Heart left ventricle (tissue), 16 donors: ENCODE results near the gene SLC16A10. TPM values are rescaled to one million over a fixed set of nuclear protein-coding genes. Genes with fewer than 3 reads are reported as not detected.

Experiments used
- ATAC-seq, 4 donors: fragments of 200-7000 bp; cut with Tn5 transposase; one replicate each; pipeline ENCODE4 v1.9.1; 2020 to 2022; ENCODE audit warnings: moderate library complexity in 4 of 4, mild to moderate bottlenecking in 3 of 4, moderate number of reproducible peaks in 1 of 4
- DNase-seq, 5 donors: peaks; one replicate each; pipeline ENCODE4 v3.0.0-alpha.2; 2020
- H3K27ac ChIP-seq, 12 donors: fragments of 200-600 bp; sonication (generic) in 4 of 12; one replicate each; pipeline versions ENCODE4 v1.5.0 to v1.8.0; 2016 to 2022; ENCODE audit warnings: mild to moderate bottlenecking in 2 of 12
- H3K27me3 ChIP-seq, 9 donors: fragments of 200-600 bp; sonication (generic) in 2 of 9; one replicate each; pipeline versions ENCODE4 v1.5.1 to v1.8.0; 2016 to 2022; ENCODE audit warnings: mild to moderate bottlenecking in 3 of 9
- H3K36me3 ChIP-seq, 9 donors: fragments of 200-600 bp; sonication (generic) in 2 of 9; one replicate each; pipeline versions ENCODE4 v1.5.0 to v1.8.0; 2018 to 2022; ENCODE audit warnings: mild to moderate bottlenecking in 2 of 9
- H3K4me1 ChIP-seq, 12 donors: fragments of 200-600 bp; sonication (generic) in 4 of 12; one replicate each; pipeline versions ENCODE4 v1.5.0 to v1.8.0; 2016 to 2022; ENCODE audit warnings: mild to moderate bottlenecking in 3 of 12
- H3K4me3 ChIP-seq, 12 donors: fragments of 200-600 bp; sonication (generic) in 4 of 12; one replicate each; pipeline versions ENCODE4 v1.5.0 to v1.8.0; 2017 to 2022; ENCODE audit warnings: mild to moderate bottlenecking in 9 of 12, moderate library complexity in 4 of 12
- H3K9me3 ChIP-seq, 12 donors: fragments of 200-600 bp; sonication (generic) in 4 of 12; one replicate each; pipeline versions ENCODE4 v1.5.0 to v1.8.0; 2016 to 2022; ENCODE audit warnings: mild to moderate bottlenecking in 1 of 12
- POLR2A ChIP-seq, 2 donors: fragments of 450-650 bp; IDR thresholded peaks; one replicate each; pipeline ENCODE4 v1.6.1; 2017; ENCODE audit warnings: antibody characterized with exemption in 2 of 2, mild to moderate bottlenecking in 2 of 2, moderate library complexity in 2 of 2
- WGBS, 4 donors: extraction: QIAGEN DNeasy Blood & Tissue Kit in 2 of 4; methylation state at CpG; one replicate each; pipeline versions ENCODE4 v1.1.5 to v1.1.7; 2013 to 2018; 5-methylcytosine and 5-hydroxymethylcytosine counted together
- intact Hi-C, 10 donors: fragments of 100-400 bp; cut with DNase I; formaldehyde crosslinking; loops; one replicate each; pipeline versions ENCODE4 v1.11.1 to v1.14.2; 2022
- polyA plus RNA-seq, 2 donors: library from polyadenylated mRNA; stranded (reverse); fragments of 200-250 nt; gene quantifications; one replicate each; pipeline ENCODE4 v1.2.3, GENCODE V29; 2013
- total RNA-seq, 9 donors: library from RNA; depleted of rRNA in 2 of 9; stranded (reverse); fragments of >200 nt in 2 of 9; fragmentation: NEBNext Ultra II Directional in 3 of 9; extraction: Animal tissue kit (Norgen Biotek cat#: 25700) in 3 of 9; gene quantifications; one replicate each; pipeline versions ENCODE4 v1.1.0 to v1.2.4, GENCODE V29; 2016 to 2023
- TF ChIP-seq, protein P1 (sequence below), 12 donors: fragments of 200-600 bp; sonication (generic) in 4 of 12; IDR thresholded peaks; one replicate each; pipeline versions ENCODE4 v1.5.0 to v1.8.0; 2018 to 2022; ENCODE audit warnings: antibody characterized with exemption in 12 of 12, mild to moderate bottlenecking in 5 of 12
- donor health status: ischemic (EF 13 %, LVEDD 7.1; RV severe dilation, severe dysfunction).
- donor health status: healthy with polysubstance abuse.
- donor health status: DM: no; HTN: yes; CAD: no.
- donor health status: DM: no; HTN: no; CAD: no.
- donor health status: ischemic (EF 25% LVEDD 6.9; RV normal size, moderate dysfunction).
- donor health status: ischemic (EF 25% LVEDD 5.7; RV mildly dilated, moderate dysfunction).
- donor health status: healthy.
- donor health status: DM: yes; HTN: yes; CAD: no.
- donor health status: ischemic (EF 35%, LVEDD 5.7; RV mildly dilated, moderate dysfunction).
- donor health status: nonischemic (EF 11% LVEDD 7.7; RV severe dilation, severe dysfunction).
- donor health status: DM: yes; HTN: yes; CAD: no.
- donor health status: PGD.
- donor health status: ischemic (EF 29% LVEDD 5.4; RV normal size, mild dysfunction).
- donor health status: nonischemic (EF 23%, LVEDD 6.1; RV moderate dilation, normal function).

Gene SLC16A10
- total and polyA plus RNA-seq, 11 donors, result 1.9 to 16.7 (median 6.6) TPM

GRCh38 chr6:111069382-111070104, 17.8 kb upstream of the SLC16A10 start:
- H3K4me3 ChIP-seq, result no peak overlapping the region
- no peaks in the 10 kb centered on the region for H3K36me3 ChIP-seq
- H3K4me1 ChIP-seq, result no peaks in the 10 kb centered on the region
- 80 to 91% (median 86%) methylated on average over 3 of the region's 3 CpGs for WGBS, 4 donors
- H3K9me3 ChIP-seq, result peaks cover 0 to 1% (median 0%) of the 10 kb centered on the region in 12 donors
- DNase-seq, result no peak
- TF ChIP-seq, protein P1, sequence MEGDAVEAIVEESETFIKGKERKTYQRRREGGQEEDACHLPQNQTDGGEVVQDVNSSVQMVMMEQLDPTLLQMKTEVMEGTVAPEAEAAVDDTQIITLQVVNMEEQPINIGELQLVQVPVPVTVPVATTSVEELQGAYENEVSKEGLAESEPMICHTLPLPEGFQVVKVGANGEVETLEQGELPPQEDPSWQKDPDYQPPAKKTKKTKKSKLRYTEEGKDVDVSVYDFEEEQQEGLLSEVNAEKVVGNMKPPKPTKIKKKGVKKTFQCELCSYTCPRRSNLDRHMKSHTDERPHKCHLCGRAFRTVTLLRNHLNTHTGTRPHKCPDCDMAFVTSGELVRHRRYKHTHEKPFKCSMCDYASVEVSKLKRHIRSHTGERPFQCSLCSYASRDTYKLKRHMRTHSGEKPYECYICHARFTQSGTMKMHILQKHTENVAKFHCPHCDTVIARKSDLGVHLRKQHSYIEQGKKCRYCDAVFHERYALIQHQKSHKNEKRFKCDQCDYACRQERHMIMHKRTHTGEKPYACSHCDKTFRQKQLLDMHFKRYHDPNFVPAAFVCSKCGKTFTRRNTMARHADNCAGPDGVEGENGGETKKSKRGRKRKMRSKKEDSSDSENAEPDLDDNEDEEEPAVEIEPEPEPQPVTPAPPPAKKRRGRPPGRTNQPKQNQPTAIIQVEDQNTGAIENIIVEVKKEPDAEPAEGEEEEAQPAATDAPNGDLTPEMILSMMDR (IDR thresholded peaks at IDR 0.05), result no peak
- TF ChIP-seq POLR2A (IDR thresholded peaks at IDR 0.05), result no peak
- no peak overlapping the region for H3K27ac ChIP-seq
- intact Hi-C loops, result no loop called here
- H3K27me3 ChIP-seq, result peaks cover 0 to 8% (median 0%) of the 10 kb centered on the region in 9 donors
- no peak for ATAC-seq

- intact Hi-C loops, result no loop called here
- Histone ChIP-seq H3K4me1 (no peaks in the 10 kb centered on the region), H3K36me3 (no peaks in the 10 kb centered on the region), H3K4me3 (no peak overlapping the region), H3K27ac (no peak overlapping the region), H3K9me3 (no peaks in the 10 kb centered on the region), H3K27me3 (peaks cover 0 to 11% (median 0%) of the 10 kb centered on the region in 9 donors)
- no peak for ATAC-seq
- WGBS, 4 donors, result 71 to 81% (median 76%) methylated on average over 11 of the region's 11 CpGs
- DNase-seq, result no peak
- TF ChIP-seq, protein P1 (IDR thresholded peaks at IDR 0.05), result no peak
- TF ChIP-seq POLR2A (IDR thresholded peaks at IDR 0.05), result no peak
These were observed 16.9 kb upstream of the SLC16A10 start for GRCh38 chr6:111070105-111071005.

- Histone ChIP-seq H3K4me1 (peaks cover 0 to 8% (median 0%) of the 10 kb centered on the region in 12 donors), H3K27ac (no peak overlapping the region), H3K27me3 (peaks cover 0 to 11% (median 0%) of the 10 kb centered on the region in 9 donors), H3K9me3 (no peaks in the 10 kb centered on the region), H3K36me3 (no peaks in the 10 kb centered on the region), H3K4me3 (no peak overlapping the region)
- ATAC-seq, result no peak
- intact Hi-C loops, result no loop called here
- WGBS, 4 donors, result 85 to 94% (median 91%) methylated on average over 2 of the region's 2 CpGs
- no peak for DNase-seq
- TF ChIP-seq, protein P1 (IDR thresholded peaks at IDR 0.05), result no peak
- TF ChIP-seq POLR2A (IDR thresholded peaks at IDR 0.05), result no peak
These were observed 14.4 kb upstream of the SLC16A10 start for GRCh38 chr6:111072801-111073360.

DNA sequence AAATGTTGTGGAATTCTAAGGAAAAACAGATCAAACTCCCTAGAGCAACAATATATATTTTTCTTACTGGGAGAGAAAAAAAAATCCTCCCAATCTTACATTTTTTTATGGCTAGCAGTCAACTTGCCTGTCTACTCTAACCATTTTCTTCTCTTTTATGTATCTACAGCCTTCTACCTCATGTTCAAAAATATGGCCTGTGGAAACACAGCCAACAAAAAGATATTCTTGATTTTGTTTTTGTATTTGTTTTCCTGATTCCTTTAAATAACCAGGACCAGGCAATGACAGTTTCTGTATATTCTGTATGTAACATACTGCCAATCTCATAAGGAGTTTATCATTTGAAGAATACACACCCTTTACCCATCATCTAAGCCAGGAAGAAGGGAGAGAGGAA, 13.0 kb upstream of the SLC16A10 start:
- Histone ChIP-seq H3K36me3 (no peaks in the 10 kb centered on the region), H3K4me1 (peaks cover 0 to 8% (median 0%) of the 10 kb centered on the region in 12 donors), H3K27ac (no peak overlapping the region), H3K4me3 (no peak overlapping the region), H3K9me3 (no peaks in the 10 kb centered on the region), H3K27me3 (peaks cover 0 to 11% (median 0%) of the 10 kb centered on the region in 9 donors)
- DNase-seq (no peak), ATAC-seq (no peak)
- TF ChIP-seq POLR2A (IDR thresholded peaks at IDR 0.05), result no peak
- TF ChIP-seq, protein P1 (IDR thresholded peaks at IDR 0.05), result no peak
- intact Hi-C loops, result no loop called here
